NCI-H510A treated with DMSO at 0.1 percent for 48 hours (cell line): Measurements from ENCODE around the gene COG5.

ENCODE experiments used
- DNase-seq: peaks from one replicate; lab custom pipeline; 2025; lab: John Stamatoyannopoulos, UW

Gene COG5

DNA sequence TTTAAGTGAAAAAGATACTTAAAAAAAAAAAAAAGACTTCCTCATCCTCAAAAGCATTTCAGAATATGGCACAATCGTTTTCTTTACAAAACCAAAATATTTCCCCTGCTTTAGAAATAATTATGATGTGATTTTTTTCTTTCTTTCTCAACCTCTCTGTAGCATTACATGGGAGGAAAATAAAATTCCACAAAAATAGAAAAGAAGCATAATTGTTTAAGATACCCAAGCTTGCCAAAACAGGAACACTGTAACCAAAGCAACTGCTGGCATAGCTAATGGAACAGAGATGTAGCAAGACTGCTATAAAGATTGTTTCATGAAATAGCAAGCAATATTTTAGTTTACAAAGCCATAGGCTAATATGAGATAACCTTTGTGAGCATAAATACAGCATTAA, 169.4 kb downstream of the COG5 start:
- DNase-seq, result no peak

DNA sequence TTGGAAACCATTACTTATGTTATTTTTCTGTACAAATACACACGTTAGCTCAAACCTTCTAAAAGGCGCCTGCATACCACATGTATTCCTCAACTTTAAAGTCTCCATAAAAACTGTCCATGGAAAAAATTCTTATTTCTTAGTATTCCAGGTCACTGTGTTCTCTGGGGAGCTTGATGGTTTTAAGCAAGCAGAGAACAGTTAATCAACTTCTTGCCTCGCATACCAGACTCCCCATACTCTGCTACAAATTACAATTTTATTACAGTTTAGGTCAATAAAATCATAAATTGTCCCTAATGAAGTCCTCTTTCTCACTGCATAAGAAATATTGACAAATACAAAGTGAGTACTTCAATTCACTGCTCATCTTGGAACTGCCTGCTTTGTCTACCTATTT, 170.9 kb downstream of the COG5 start:
- no peak for DNase-seq

DNA sequence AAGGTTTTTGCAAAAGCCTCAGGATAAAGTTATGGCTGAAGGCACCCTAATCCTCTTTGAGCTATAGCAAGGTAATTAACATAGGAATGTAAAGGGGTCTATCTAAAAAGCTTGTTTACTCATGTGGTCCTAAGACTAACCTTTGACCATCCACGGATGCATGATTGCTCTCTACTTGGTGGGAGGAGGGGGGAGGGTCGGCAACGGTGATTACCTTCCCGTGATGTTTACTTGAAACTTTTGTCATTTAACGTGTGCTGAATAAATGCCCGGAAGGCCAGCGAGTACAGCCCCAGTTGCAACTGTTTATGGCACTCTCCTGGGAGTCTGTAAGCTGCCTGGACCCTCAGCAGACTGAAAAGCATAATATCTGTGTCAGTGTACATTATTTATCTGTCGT, 172.8 kb downstream of the COG5 start:
- DNase-seq, result no peak

DNA sequence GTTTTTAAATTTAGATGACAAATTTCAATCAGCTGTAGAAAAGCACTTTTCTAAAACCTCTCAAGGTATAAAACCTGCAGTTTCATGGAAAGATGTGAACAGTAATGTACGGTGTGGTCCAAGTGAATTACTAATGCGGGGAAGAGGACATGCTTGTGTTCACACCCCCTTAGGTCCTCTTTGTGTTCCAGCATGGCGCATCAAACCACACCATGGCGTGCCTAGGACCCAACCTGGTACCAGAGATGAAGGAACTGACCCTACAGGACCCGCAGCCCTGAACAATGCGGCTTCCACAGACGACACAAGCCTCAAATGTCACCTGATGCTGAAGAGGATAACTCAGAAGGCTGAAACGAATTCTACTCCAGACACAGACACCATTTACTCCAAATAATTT, 175.1 kb downstream of the COG5 start:
- DNase-seq, result no peak

DNA sequence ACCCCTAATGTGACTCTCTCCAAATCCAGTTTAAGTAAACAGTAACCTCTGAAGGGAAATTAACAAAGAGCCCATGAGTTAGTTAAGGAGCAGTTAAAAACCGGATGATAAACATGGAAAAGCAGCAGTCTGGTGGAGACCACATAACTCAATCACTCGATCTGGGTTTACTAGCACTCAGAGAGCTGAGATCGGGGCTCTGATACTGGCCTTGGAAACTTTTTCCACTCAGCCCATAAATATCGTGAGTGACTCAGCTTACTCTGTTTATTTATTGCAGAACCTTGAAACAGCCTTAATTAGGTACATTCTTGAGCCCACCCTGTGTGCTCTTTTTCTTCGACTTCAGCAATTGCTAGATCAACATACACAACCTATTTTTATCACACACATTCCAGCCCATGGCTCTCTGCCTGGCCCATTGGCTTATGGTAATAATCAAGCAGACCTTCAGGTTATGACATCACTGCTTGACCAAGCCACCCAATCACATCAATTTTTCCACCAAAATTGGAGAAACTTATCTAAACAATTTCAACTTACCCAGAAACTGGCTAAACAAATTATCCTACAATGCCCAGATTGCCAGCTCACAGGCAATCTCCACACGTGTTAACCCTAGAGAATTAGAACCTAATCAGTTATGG, 176.0 kb downstream of the COG5 start:
- DNase-seq, result no peak

DNA sequence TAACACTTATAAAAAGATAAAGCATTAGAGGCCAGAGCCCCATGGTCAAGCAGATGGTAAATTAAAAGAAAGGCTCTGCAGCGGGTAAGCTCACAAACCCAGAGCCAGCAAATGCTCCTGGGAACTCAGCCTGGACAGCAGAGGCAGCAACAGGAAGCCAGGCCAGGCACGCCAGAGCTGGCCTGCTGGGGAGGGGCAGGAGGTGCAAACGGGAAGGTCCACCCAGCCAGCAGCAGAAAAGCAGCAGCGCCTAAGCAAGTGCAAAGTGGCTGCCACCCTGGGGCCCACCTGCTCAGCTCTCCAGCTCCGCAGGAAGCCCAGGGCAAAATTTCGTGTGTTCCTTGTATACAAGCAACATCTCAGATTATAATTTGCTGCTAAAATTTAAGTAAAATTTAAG, 176.6 kb downstream of the COG5 start:
- no peak for DNase-seq

DNA sequence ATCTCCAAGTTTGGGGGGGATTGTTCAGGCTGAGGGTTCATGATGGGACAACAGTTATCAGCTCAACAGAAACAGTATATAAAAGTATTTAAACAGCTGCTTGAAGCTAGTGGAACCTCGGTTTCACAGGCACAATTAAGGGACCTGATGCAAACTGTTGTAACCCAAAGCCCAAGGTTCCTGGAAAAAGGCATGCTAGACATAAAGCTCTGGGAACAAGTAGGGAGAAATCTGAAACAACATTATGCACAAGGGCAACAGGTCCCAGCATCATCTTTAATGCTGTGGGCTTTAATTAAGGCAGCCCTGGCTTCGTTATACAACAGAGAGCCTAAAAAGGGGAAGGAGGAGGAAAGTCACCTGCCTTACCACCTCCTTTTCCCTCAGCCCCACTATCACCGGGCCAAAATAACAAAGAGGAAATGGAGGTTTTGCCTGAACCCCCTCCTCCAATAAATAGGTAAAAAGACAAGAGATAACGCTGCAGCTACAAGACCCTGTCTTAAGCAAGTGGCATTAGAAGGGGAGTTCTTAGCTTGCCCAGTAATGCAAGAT, 177.1 kb downstream of the COG5 start:
- DNase-seq, result no peak

DNA sequence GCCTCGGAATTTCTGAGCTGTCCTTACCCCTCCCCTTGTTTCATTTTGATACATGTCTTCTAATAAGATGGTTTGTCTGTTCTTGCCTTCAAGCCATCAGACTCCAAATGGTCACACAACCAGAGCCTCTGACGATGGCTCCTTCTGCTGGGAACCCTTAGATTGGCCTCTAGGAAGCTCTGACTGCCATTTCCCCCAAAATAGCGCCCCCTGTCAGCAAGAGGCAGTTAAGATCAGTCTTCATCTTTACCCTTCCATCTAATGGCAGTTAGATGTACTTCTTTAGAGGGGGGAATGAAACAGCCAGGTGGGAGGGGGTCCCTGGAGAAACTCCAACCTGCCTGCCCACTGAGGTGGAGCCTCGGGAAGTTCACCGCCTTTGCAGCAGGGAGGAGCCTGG, 179.7 kb downstream of the COG5 start:
- no peak for DNase-seq

DNA sequence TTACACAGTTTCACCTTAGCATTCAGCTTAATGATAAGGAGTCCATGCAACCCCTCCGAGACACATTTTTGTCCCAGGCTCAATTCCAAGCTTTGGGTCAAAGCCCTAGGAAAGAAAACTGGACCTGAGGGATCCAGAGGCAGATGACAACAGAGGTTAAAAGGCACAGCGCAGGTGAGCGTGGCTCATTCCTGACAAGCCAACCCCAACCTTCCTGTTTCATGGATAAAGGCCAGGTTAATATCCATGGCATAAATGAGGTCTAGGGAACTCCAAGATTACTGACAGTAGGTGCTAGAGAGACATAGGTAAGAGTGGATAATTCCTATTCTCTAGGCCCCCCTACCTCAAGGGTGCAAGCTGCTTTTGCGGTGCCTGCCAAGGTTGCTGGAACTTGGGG, 180.5 kb downstream of the COG5 start:
- no peak for DNase-seq

DNA sequence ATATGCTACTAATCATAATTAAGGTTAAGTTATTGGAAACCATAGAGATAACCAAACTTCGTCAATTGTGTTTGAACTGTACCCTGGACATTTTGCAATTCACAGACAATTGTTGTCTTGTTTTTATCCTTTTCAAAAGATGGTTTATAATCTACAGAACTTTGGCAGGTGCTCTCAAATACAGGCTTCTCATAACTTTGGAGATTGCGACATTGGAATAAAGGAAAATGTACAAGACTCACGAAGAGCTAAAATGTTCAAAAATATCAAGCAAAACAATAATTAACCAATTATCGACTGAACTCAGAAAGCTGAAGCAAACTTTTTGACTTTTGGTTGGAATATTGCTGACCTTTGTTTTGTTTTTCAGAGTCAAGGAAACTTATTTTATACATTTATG, 182.3 kb downstream of the COG5 start:
- no peak for DNase-seq

DNA sequence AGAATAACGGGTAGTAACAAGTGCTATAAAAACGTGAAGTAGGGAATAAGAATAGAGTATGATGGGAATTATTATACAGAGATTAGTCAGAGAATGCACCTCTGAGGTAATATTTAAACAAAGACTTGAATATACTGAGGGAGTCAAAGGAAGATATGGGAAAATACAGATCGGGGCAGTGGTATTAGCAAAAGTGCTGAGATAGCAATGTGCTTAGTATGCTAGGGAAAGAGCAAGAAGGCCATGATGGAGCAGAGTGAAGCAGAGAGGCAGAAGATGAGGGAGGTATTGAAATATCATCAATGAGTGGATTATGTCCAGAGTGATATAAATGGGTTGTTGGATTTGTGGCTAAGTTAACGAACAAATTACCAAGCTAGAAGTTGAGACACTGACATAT, 190.4 kb downstream of the COG5 start:
- DNase-seq, result no peak

DNA sequence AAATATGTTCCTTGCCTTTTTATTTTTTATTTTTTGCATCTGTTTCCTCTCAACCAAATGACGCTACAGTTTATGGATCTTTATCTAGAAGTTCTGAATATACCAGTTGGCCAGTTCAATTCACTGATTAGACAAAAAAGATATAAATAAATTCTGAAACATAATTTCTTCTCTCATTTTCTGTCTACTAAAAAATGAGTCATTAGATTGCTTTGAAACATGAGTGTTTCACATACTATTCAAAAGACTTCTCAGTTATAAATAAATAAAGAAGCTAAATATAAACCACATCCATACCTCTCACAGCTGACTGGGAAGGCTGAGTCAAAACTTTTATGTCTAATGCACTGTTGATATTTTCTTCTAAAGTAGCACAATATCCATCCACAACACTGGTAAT, 191.4 kb downstream of the COG5 start:
- no peak for DNase-seq

DNA sequence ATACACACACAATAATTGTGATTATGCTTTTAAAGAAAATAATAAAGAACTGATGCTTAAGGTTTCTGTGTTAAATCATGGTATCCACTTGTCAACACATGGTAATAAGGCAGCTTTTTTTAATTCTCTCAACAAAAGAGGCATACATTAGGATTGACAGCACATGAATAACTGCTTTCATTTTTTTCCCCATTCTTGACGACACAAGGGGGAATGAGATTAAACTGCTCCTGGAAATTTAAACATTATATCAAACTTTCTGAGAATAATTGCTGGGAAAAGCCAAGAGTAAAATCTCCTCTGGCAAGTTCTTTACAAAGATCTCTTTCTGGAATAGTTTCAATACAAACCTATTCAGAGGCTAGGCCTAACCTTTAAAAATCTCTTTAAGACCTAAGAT, 192.9 kb downstream of the COG5 start:
- DNase-seq, result no peak

DNA sequence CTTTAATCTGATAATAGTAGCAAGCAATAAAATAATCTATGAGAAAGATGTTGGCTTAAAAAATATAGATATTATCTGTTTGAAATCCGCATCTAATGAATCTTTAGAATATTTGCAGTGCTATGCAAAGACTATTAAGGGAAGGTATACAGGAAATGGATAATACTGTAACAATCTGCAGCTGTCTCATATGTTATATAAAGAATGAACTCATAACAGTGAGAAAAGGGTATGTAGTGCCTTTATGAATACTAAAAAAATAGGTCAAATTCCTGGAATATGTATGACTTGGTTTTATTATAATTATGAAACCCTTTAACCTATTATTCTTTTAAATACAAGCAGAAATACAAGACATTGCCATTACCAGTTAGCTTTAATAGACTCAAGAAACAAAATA, 198.9 kb downstream of the COG5 start:
- DNase-seq, result no peak

DNA sequence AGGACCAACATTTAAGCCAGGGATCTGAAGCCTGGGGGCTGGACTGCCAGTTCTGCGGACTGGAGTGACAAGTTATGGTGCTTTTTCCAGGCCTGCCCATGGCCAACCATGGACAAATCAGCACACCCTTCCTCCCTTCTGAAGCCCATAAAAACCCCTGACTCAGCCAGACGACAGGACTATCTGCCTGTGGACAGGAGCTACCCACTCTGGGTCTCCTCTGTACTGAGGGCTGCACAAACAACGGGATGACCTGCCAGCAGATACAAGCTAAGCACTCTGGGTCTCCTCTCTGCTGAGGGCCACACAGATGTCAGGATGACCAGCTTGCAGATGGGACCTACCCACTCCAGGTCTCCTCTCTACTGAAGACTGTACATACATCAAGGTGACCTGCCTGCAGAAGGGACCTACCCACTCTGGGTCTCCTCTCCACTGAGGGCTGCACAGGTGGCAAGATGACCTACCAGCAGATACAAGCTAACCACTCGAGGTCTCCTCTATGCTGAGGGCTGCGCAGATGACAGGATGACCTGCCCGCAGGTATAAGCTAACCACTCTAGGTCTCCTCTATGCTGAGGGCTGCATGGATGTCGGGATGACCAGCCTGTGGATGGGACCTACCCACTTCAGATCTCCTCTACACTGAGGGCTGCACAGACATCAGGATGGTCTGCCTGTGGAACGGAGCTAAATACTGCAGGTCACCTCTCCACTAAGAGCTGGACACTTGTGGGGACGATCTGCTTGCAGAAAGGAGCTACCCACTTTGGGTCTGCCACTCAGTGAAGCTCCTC, 204.0 kb downstream of the COG5 start:
- DNase-seq, result no peak

DNA sequence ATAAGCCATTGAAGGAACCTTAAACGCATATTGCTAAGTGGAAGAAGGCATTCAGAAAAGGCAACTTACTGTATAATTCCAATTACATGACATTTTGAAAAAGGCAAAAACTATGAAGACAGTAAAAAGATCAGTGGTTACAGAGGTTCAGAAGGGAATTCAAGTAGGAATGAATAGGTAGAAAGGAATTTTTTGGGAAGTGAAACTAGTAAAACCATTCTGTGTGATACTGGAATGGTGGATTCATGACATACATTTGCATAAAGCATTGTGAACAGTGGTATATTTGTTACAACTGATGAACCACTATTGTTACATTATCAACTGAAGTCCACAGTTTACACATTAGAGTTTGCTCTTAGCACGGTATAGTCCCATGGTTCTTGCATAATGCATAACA, 208.1 kb downstream of the COG5 start:
- DNase-seq, result no peak

DNA sequence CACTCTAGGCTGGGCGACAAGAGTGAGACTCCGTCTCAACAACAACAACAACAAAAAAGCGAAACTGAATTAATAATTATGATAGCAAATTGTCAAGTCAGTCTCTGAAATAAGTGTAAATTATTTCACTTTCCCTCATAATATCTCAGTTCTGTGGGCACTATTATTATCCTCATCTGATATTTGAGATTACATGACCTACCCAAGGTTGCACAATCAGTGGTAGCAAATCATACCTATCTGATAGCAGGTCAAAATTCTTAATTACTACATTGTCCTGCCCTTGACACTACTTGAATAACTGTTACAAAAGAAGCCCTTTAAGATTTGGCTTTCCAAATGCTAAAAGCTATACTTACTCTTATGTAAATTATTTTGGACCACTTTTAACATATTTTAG, 209.1 kb downstream of the COG5 start:
- no peak for DNase-seq

DNA sequence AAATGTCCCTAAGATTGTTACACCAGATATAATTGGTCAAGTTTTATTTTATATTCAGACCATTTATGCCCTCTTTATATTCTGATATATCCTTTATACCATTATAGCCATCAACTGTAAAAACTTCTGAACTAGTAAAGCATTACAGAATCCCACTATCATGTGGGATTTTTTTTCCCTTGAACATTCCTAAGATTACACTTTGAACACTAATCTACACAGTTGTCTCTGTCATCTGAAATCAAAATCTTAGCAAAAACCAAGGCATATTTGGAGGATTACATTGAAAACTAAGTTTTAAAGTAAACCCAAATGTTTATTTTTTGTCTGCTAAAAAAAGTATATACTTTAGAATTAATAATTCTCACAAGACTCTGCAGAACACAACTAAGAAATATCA, 210.0 kb downstream of the COG5 start:
- DNase-seq, result no peak

DNA sequence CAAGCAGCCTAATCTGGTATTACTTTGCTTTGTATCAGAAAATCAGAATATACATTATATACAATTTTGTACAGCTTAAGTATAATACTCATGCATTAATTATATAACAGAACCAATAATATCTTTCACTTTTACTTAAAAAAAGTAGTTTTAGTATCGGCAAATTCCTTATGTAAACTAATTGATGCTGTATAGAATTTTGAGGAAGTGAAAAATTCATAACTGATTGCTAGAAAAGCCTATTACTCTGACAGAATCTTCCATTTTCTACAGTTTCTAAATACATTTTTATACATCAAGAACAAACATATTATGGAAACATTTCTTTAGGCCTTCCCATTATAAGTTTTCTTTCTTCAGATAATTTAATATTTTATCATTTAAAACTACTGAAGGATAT, 217.8 kb downstream of the COG5 start:
- DNase-seq, result no peak

DNA sequence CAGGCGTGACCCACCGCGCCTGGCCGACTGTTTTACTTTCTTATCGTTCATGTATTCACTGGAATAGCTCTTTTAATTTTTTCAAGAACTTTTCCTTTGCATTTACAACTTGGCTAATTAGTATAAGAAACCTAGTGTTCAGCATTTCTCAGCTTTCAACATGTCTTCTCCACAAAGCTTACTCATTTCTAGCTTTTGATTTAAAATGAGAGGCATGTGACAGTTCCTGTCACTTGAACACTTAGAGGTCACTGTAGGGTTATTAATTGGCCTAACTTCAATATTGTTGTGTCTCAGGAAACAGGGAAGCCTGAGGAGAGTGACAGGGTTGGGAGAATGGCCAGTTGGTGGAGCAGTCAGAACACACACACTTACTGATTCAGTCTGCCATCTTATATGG, 218.9 kb downstream of the COG5 start:
- DNase-seq, result no peak

DNA sequence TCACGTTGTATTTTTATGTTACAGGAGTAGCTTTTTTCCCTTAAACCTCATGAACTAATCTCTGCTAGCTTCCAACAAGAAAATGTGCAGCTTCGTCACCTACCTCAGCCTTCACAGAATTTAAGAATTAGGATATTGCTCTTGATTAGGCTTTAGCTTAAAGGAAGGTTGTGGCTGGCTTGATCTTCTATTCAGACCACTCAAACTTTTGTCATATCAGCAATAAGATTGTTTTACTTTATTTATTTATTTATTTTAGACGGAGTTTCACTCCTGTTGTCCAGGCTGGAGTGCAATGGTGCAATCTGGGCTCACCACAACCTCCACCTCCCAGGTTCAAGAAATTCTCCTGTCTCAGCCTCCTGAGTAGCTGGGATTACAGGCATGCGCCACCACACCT, 219.4 kb downstream of the COG5 start:
- DNase-seq, result no peak

DNA sequence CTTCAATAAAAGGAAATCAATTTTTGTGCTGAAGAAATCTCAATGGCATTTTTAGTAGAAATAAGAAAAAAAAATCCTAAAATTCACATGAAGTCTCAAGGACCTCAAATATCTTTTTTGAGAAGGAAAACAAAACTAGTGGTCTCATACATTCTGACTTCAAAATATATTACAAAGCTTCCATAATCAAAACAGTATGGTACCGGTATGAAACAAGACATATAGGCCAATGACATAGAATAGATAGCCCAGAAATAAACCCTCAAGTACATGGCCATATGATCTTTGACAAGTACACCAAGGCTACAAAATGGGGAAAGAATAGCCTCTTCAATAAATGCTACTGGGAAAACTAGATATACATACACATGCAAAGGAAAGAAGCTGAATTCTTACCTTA, 225.6 kb downstream of the COG5 start:
- no peak for DNase-seq

DNA sequence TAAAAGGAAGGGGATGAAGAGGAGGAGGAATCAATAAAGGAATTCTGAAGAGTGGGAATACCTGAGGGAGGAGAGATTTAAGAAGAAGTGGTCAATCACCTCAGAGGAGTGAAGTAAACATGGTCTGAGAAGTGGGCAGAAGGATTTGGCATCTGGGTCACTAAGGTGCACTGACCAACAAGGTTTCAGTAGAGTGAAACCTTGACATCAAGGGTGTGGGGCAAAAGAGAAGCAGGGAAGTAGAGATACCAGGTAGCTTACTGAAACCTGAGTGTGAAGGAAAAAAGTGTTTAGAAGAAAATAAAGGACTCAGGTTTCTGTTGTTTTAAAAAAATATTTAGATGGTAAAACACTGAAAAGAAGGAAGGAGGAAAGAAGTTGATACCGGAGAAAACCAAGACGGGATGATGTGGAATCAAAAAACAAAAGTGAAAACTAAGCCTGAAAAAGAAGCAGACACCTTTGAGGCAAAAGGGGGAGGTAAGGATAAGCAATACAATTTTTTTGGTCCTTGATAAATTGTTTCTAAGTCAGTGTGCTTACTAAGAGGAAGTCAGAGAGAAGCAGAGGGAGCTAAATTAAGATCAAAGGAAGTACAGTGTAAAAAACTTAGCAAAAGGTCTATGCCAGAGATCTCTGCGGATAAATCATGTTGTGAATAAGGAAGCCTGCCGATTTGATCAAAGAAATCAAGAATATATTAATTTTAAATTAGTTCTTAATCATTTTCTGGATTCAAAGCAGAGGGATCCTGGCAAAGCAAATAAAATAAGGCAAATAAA, 231.0 kb downstream of the COG5 start:
- DNase-seq, result no peak
